K562 (cell line): ENCODE results near the gene SACS. TPM values are rescaled to one million over a fixed set of nuclear protein-coding genes. Genes with fewer than 3 reads are reported as not detected.

ENCODE experiments used
- ATAC-seq: fragments of 200-7000 bp; cut with Tn5 transposase; 3 replicates; pipeline ENCODE4 v1.9.1; 2020; ENCODE audit warnings: moderate library complexity
- BruUV-seq: library from RNA; stranded (reverse); fragments of 400-500 nt; replicated peaks from 2 replicates; lab custom pipeline; 2021; lab: Mats Ljungman, UMichigan
- CTCF ChIA-PET: fragments of 300-600 bp; formaldehyde crosslinking; extraction: SDS; loops from one replicate; lab custom pipeline; 2021; ENCODE audit warnings: low intra/inter-chr PET ratio; lab: Yijun Ruan, JAX
- POLR2A ChIA-PET: fragments of 300-600, 350-650 bp; sonication (Branson Sonifier 250); formaldehyde crosslinking; extraction: SDS; loops from one replicate; lab custom pipeline; 2021; ENCODE audit warnings: antibody characterized with exemption, inconsistent platforms; lab: Yijun Ruan, JAX
- DNase-seq, 4 experiments: peaks; one replicate each; pipeline versions ENCODE4 v3.0.0 to v3.0.0-alpha.2; 2011 to 2018; ENCODE audit warnings: low spot score in 3 of 4, mixed read lengths in 3 of 4; ENCODE audit errors: extremely low read depth in 1 of 4
- FAIRE-seq: peaks from 2 replicates; lab custom pipeline; 2011; peaks lifted over from hg19 to GRCh38; lab: Jason Lieb, UNC
- H2AFZ ChIP-seq: 2 replicates; pipeline ENCODE4 v1.6.0; 2011; ENCODE audit warnings: low read depth, low read length, control low read depth, inconsistent platforms
- H3K27ac ChIP-seq: fragments of 200-600 bp; 3 replicates; pipeline ENCODE4 v1.8.0; 2011; ENCODE audit warnings: low read depth, mild to moderate bottlenecking, control low read depth, inconsistent platforms, low read length, moderate library complexity, mixed read lengths; ENCODE audit errors: extremely low read depth
- H3K27me3 ChIP-seq, 2 experiments: fragments of 300-600 bp in 1 of 2; 2 replicates in 1 of 2; 3 replicates in 1 of 2; pipeline versions ENCODE4 v1.6.0 to v1.8.0; 2011; ENCODE audit warnings: inconsistent platforms in 2 of 2, low read length in 2 of 2, mild to moderate bottlenecking in 1 of 2, mixed read lengths in 1 of 2, moderate library complexity in 1 of 2; ENCODE audit not compliant: control insufficient read depth in 2 of 2, insufficient read depth in 2 of 2
- H3K36me3 ChIP-seq: fragments of 300-600 bp; 3 replicates; pipeline ENCODE4 v1.8.0; 2011; ENCODE audit warnings: mild to moderate bottlenecking, low read length, inconsistent platforms; ENCODE audit not compliant: control insufficient read depth, insufficient read depth
- H3K4me1 ChIP-seq, 2 experiments: fragments of 200-600 bp in 1 of 2; replicated peaks in 1 of 2; 2 replicates in 1 of 2; 3 replicates in 1 of 2; pipeline versions ENCODE4 v1.5.1 to v1.8.0; 2011; ENCODE audit warnings: inconsistent platforms in 2 of 2, low read length in 2 of 2, mild to moderate bottlenecking in 1 of 2, mixed read lengths in 1 of 2, moderate library complexity in 1 of 2; ENCODE audit not compliant: control insufficient read depth in 2 of 2, insufficient read depth in 2 of 2
- H3K4me2 ChIP-seq: 2 replicates; pipeline ENCODE4 v1.6.1; 2011; ENCODE audit warnings: low read length, control low read depth, inconsistent platforms, mixed read lengths; ENCODE audit not compliant: insufficient read depth
- H3K4me3 ChIP-seq: fragments of 200-600 bp; sonication (generic), shearing (Covaris generic); 2 replicates; pipeline ENCODE4 v1.5.1; 2016; ENCODE audit warnings: control low read depth, inconsistent platforms
- H3K79me2 ChIP-seq: fragments of 200-600 bp; 3 replicates; pipeline ENCODE4 v1.8.0; 2011; ENCODE audit warnings: low read length, inconsistent platforms; ENCODE audit not compliant: control insufficient read depth, insufficient read depth
- H3K9ac ChIP-seq, 2 experiments: 2 replicates each; pipeline versions ENCODE4 v1.6.0 to v1.6.1; 2011; ENCODE audit warnings: low read depth in 2 of 2, low read length in 2 of 2, control low read depth in 1 of 2, inconsistent platforms in 1 of 2, mild to moderate bottlenecking in 1 of 2, mixed read lengths in 1 of 2; ENCODE audit not compliant: insufficient read depth in 1 of 2
- H3K9me1 ChIP-seq: one replicate; pipeline ENCODE4 v1.6.0; 2011; ENCODE audit warnings: inconsistent platforms, mild to moderate bottlenecking, low read length, moderate library complexity; ENCODE audit not compliant: control insufficient read depth, insufficient read depth
- H3K9me3 ChIP-seq: replicated peaks from 2 replicates; pipeline ENCODE4 v1.5.1; 2011; ENCODE audit warnings: low read depth, low read length, inconsistent platforms; ENCODE audit not compliant: control insufficient read depth, insufficient read depth
- H4K20me1 ChIP-seq: replicated peaks from 2 replicates; pipeline ENCODE4 v1.6.1; 2011; ENCODE audit warnings: low read length, inconsistent platforms, mixed read lengths; ENCODE audit not compliant: control insufficient read depth, insufficient read depth
- ARHGAP35 ChIP-seq: fragments of 450-650 bp; IDR thresholded peaks from 2 replicates; pipeline ENCODE4 v1.6.1; 2018; ENCODE audit not compliant: partially characterized antibody
- BACH1 ChIP-seq: fragments of 200-800 bp; sonication (Bioruptor generic); IDR thresholded peaks from 2 replicates; pipeline ENCODE4 v1.6.1; 2016; ENCODE audit warnings: missing genetic modification characterization, missing compliant biosample characterization
- CREM ChIP-seq: IDR thresholded peaks from 2 replicates; pipeline ENCODE4 v1.6.1; 2014; ENCODE audit warnings: antibody characterized with exemption, low read depth
- EP300 ChIP-seq: IDR thresholded peaks from 2 replicates; pipeline ENCODE4 v1.6.1; 2012; ENCODE audit warnings: low read length, improper control_type of control experiment
- FOXM1 ChIP-seq, 2 experiments: fragments of 450-650 bp in 1 of 2; sonication (generic) in 1 of 2; formaldehyde crosslinking in 1 of 2; IDR thresholded peaks; 2 replicates each; pipeline versions ENCODE4 v1.6.1 to v1.9.0; 2017 to 2022; ENCODE audit warnings: low read depth in 2 of 2, mild to moderate bottlenecking in 2 of 2, missing genetic modification reagents in 1 of 2, moderate library complexity in 1 of 2
- FOXO4 ChIP-seq: fragments of 450-650 bp; formaldehyde crosslinking; IDR thresholded peaks from 2 replicates; pipeline ENCODE4 v1.4.0; 2020; ENCODE audit warnings: mild to moderate bottlenecking, moderate library complexity
- GTF2B ChIP-seq: IDR thresholded peaks from 2 replicates; pipeline ENCODE4 v1.6.1; 2011; ENCODE audit not compliant: insufficient read length; ENCODE audit errors: extremely low read depth
- HEY1 ChIP-seq: fragments of 250-450 bp; sonication (Bioruptor Pico); IDR thresholded peaks from 2 replicates; pipeline ENCODE4 v1.5.0; 2020; ENCODE audit warnings: mild to moderate bottlenecking, moderate library complexity, borderline replicate concordance
- IFI16 ChIP-seq: fragments of 250-450 bp; sonication (Bioruptor Pico); IDR thresholded peaks from 2 replicates; pipeline ENCODE4 v2.1.2; 2022; ENCODE audit warnings: mild to moderate bottlenecking, inconsistent platforms
- KDM1A ChIP-seq, 2 experiments: fragments of 450-650 bp; IDR thresholded peaks; 2 replicates each; pipeline ENCODE4 v1.6.1; 2016; ENCODE audit warnings: mild to moderate bottlenecking in 2 of 2
- PTRF ChIP-seq: fragments of 450-650 bp; IDR thresholded peaks from 2 replicates; pipeline ENCODE4 v1.6.1; 2016; ENCODE audit warnings: mild to moderate bottlenecking, missing genetic modification characterization, missing compliant biosample characterization
- SMARCE1 ChIP-seq: fragments of 450-650 bp; IDR thresholded peaks from 2 replicates; pipeline ENCODE4 v1.7.1; 2016; ENCODE audit warnings: mild to moderate bottlenecking
- TAF1 ChIP-seq: IDR thresholded peaks from 2 replicates; pipeline ENCODE4 v1.6.1; 2011; ENCODE audit warnings: mild to moderate bottlenecking, low read length, moderate library complexity; ENCODE audit not compliant: insufficient read depth, control insufficient read depth, severe bottlenecking; ENCODE audit errors: extremely low read depth
- ZNF280B ChIP-seq: fragments of 250-450 bp; sonication (Bioruptor Pico); IDR thresholded peaks from 2 replicates; pipeline ENCODE4 v1.5.1; 2021; ENCODE audit warnings: mild to moderate bottlenecking
- WGBS: fragments of 100-300 bp; shearing (Covaris generic); methylation state at CpG from one replicate; pipeline ENCODE4 v1.1.6; 2016; ENCODE audit warnings: low coverage, mixed read lengths; ENCODE audit not compliant: insufficient coverage; ENCODE audit errors: missing lambda C conversion rate; 5-methylcytosine and 5-hydroxymethylcytosine counted together
- in situ Hi-C: fragments of 300-500 bp; cut with MboI; formaldehyde crosslinking; loops from 4 replicates; pipeline ENCODE4 v1.15.0; 2018; ENCODE audit warnings: inconsistent platforms, mixed read lengths
- intact Hi-C: fragments of 100-400 bp; cut with micrococcal nuclease; formaldehyde crosslinking; loops from 2 replicates; pipeline ENCODE4 v1.14.2; 2022
- polyA plus RNA-seq, 8 experiments: library from polyadenylated mRNA; depleted of rRNA in 4 of 8; stranded (reverse) in 5 of 8; unstranded in 3 of 8; fragments of >200 nt; fragmentation: Nextera tagmentation in 2 of 8; fragmentation: Illumina TruSeq in 1 of 8; extraction: Ambion mirVana in 2 of 8; extraction: Trizol in 1 of 8; gene quantifications; 2 replicates each; pipeline versions ENCODE4 v1.2.1 to v1.2.3, GENCODE V29; 2011 to 2014; ENCODE audit warnings: inconsistent platforms in 1 of 8, missing spikeins in 1 of 8
- total RNA-seq, 7 experiments: library from RNA; depleted of rRNA in 6 of 7; stranded (reverse); fragments of >200 nt in 6 of 7; fragmentation: Illumina TruSeq in 2 of 7; extraction: Trizol in 2 of 7; gene quantifications; 2 replicates each; pipeline versions ENCODE4 v1.2.1 to v1.2.3, GENCODE V29; 2011 to 2021; ENCODE audit warnings: low replicate concordance in 1 of 7

Gene SACS
- total and polyA plus RNA-seq, 9 of the 15 experiments (the other 6 are each of a cell fraction or from before 2014, with no cell fraction given) = 4.7 to 28.2 (median 18.9) TPM

- H3K4me3 ChIP-seq = no peak overlapping the region
- H3K27me3 ChIP-seq = peaks cover 0 to 3% of the 10 kb centered on the region in 2 experiments; a peak in 1 of 5 replicates
- no peaks in the 10 kb centered on the region for H4K20me1 ChIP-seq
- intact Hi-C loops = no loop called here
- no peak overlapping the region for H3K9ac ChIP-seq
- in situ Hi-C loops = no loop called here
- WGBS = 0% methylated on average over 4 of the region's 4 CpGs
- POLR2A ChIA-PET = no interaction called here
- no peak for TF ChIP-seq KDM1A (IDR thresholded peaks at IDR 0.05)
- no peak for TF ChIP-seq CREM
- TF ChIP-seq IFI16 (CRISPR knock-in tag) = no peak
- no peak for TF ChIP-seq TAF1
- no peak for TF ChIP-seq ARHGAP35
- TF ChIP-seq BACH1 (tag) = no peak
- TF ChIP-seq HEY1 (CRISPR knock-in tag) = no peak
- TF ChIP-seq SMARCE1 = no peak
- no peak for TF ChIP-seq ZNF280B (CRISPR knock-in tag)
- TF ChIP-seq FOXM1 (IDR thresholded peaks at IDR 0.05; ENCODE audit: low read depth) = no peak
- TF ChIP-seq FOXM1 (CRISPR knock-in tag; IDR thresholded peaks at IDR 0.05; ENCODE audit: low read depth) = no peak
- TF ChIP-seq FOXO4 (CRISPR knock-in tag) = no peak
- TF ChIP-seq EP300 = no peak
- no peak for TF ChIP-seq GTF2B
- no peak for TF ChIP-seq PTRF (tag)
- H3K4me2 ChIP-seq = no peak overlapping the region
- CTCF ChIA-PET = no interaction called here
- ATAC-seq = no peak
- H3K79me2 ChIP-seq = no peaks in the 10 kb centered on the region
- H3K27ac ChIP-seq = no peak overlapping the region
- H2AFZ ChIP-seq = no peak overlapping the region
- H3K9me1 ChIP-seq = no peaks in the 10 kb centered on the region
- H3K9me3 ChIP-seq = no peaks in the 10 kb centered on the region
- BruUV-seq = no TSS peak
- DNase-seq = no peak
- H3K4me1 ChIP-seq = no peaks in the 10 kb centered on the region
- FAIRE-seq = no peak
- no peaks in the 10 kb centered on the region for H3K36me3 ChIP-seq
Measured at GRCh38 chr13:23472189-23472588, 38.7 kb upstream of the SACS start.
